GM21360 (cell line): ENCODE results near the gene FGB.

Source experiments
- ATAC-seq: cut with Tn5 transposase; IDR thresholded peaks from one replicate; pipeline ENCODE4 v1.9.1; 2021; ENCODE audit warnings: mild to moderate bottlenecking, moderate library complexity; ENCODE audit not compliant: unreplicated experiment

The FGB gene

DNA sequence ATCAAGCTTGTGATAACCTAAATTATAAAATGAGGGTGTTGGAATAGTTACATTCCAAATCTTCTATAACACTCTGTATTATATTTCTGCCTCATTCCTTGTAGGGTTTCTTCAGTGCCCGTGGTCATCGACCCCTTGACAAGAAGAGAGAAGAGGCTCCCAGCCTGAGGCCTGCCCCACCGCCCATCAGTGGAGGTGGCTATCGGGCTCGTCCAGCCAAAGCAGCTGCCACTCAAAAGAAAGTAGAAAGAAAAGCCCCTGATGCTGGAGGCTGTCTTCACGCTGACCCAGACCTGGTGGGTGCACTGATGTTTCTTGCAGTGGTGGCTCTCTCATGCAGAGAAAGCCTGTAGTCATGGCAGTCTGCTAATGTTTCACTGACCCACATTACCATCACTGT is 2.9 kb downstream of the FGB start:
- ATAC-seq = no peak

DNA sequence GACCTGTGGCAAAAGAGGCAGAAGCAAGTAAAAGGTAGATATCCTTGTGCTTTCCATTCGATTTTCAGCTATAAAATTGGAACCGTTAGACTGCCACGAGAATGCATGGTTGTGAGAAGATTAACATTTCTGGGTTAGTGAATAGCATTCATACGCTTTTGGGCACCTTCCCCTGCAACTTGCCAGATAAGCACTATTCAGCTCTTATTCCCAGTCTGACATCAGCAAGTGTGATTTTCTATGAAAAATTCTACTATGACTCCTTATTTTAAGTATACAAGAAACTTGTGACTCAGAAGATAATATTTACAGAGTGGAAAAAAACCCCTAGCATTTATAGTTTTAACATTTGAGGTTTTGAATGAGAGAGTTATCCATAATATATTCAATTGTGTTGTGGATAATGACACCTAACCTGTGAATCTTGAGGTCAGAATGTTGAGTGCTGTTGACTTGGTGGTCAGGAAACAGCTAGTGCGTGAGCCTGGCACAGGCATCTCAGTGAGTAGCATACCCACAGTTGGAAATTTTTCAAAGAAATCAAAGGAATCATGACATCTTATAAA is 3.9 kb downstream of the FGB start:
- ATAC-seq = no peak

- ATAC-seq = no peak
Observed at GRCh38 chr4:154569028-154569427, 6.2 kb downstream of the FGB start.

DNA sequence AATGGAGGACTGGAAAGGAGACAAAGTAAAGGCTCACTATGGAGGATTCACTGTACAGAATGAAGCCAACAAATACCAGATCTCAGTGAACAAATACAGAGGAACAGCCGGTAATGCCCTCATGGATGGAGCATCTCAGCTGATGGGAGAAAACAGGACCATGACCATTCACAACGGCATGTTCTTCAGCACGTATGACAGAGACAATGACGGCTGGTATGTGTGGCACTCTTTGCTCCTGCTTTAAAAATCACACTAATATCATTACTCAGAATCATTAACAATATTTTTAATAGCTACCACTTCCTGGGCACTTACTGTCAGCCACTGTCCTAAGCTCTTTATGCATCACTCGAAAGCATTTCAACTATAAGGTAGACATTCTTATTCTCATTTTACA is 6.8 kb downstream of the FGB start:
- ATAC-seq = no peak

- ATAC-seq = no peak
Observed at GRCh38 chr4:154573190-154573870, 10.5 kb downstream of the FGB start.

DNA sequence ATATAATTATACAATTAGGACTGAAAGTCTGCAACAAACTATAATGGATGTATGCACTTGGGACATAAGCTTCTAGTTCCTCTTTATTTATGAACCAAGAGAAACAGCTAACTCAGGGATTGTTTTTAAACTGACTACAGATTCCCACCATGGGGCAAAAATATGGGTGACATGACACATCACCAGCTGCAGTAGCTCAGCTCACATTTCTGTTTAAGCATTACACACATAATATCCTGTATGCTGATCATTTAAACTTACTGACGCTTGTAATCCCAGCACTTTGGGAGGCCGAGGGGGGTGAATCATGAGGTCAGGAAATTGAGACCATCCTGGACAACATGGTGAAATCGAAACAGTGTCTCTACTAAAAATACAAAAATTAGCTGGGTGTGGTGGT is 11.5 kb downstream of the FGB start:
- no peak for ATAC-seq

DNA sequence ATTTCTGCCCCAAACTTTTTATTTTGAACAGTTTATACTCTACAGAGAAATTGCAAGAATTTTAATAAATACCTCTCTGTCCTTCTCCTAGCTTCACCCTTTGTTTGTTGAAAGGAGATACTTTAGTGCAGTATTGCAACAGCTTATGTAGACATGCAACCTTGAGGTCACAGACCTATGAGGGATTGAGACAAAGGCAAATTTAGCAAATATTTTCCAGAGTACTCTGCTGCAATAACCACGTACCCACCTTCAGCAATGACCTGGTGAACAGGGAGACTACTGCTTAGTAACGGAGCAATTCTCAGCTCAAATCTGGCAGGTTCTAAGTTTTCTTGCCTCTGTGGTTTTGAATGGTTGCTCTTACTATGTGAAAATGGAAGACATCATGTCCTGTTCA is 14.5 kb downstream of the FGB start:
- no peak for ATAC-seq

GRCh38 chr4:154578919-154579318 is 16.1 kb downstream of the FGB start:
- no peak for ATAC-seq

DNA sequence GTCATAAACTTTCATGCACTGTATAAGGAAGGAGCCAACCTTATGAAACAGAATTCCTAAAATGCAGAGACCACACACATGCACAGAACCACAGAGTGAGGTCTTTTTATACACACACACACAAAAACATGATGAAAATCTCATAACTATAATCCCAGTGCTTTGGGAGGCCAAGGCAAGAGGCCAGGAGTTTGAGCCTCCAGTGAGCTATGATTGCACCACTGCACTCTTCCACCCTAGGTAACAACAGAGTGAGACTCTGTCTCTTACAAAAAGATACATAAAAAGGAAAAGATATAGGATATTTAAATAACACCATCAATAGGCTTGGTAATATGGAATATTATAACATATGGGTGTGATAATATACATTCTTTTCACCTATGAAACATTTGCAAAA is 17.1 kb downstream of the FGB start:
- ATAC-seq = no peak

DNA sequence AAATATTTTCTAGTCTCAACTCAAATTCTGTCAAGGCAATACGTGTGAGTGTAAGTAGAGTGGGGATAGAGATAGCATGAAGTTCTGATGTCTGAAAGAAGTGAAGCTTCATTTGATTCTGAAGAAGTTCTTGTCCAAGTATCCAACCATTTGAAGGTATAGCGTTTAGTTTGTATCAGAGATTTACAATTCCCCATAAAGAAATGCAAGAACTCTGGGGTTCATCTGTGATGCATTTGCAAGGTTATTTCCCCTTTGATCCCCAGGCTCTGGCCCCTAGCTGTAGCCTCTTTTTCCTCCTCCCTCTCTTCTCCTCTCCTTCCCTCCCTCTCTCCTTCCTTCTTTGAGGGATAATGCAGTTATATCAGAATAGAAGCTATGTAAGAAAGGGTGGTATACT is 19.9 kb downstream of the FGB start:
- ATAC-seq = no peak

GRCh38 chr4:154583230-154583629 is 20.4 kb downstream of the FGB start:
- no peak for ATAC-seq

- no peak for ATAC-seq
Observed at GRCh38 chr4:154583677-154584076, 20.9 kb downstream of the FGB start.

DNA sequence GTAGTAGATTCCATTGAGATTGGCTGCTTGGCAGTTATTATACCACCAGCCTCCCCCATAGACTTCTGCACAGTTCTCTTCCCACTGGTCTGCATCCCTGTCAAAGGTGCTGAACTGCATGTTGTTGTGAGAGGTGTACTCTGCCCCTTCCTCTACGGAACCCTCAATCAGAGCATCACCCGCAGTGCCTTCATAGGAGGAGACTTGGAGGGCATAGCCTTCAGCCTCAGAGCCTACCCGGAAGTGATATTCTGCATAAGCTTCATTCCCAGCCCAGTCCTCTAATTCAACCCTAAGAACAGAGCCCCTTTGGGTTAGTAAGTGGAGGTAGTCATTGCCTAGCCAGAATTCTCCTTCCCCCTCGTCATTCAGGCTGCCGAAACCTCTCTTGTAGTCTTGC is 21.4 kb downstream of the FGB start:
- no peak for ATAC-seq

DNA sequence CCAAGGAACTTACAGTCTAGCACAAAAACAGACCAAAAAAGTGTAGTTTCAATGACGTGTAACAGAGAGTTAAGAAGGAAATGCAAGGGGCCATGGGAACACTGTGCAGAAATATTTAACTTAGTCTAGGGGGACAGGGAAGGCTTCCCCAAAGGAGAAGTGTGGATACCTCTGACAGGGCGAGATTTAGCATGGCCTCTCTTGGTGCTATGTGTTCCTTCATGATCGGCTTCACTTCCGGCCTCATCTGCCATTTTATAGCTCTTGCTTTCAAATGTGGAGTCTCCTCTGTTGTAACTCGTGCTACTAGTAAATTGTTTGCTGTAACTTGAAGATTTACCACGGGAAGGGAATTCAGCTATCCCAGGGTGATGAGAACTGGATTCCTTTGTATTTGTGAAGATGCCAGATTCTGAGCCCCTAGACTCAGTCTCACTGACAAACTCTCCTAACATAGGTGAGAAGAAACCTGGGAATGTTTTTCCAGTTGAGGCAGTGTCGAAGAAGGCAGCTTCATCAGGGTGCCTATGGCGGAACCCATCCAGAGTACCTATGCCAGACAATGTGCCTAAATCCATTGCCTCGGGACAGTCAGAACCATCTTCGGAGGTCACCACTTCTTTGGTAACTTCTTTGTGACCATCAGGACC is 22.7 kb downstream of the FGB start:
- no peak for ATAC-seq

DNA sequence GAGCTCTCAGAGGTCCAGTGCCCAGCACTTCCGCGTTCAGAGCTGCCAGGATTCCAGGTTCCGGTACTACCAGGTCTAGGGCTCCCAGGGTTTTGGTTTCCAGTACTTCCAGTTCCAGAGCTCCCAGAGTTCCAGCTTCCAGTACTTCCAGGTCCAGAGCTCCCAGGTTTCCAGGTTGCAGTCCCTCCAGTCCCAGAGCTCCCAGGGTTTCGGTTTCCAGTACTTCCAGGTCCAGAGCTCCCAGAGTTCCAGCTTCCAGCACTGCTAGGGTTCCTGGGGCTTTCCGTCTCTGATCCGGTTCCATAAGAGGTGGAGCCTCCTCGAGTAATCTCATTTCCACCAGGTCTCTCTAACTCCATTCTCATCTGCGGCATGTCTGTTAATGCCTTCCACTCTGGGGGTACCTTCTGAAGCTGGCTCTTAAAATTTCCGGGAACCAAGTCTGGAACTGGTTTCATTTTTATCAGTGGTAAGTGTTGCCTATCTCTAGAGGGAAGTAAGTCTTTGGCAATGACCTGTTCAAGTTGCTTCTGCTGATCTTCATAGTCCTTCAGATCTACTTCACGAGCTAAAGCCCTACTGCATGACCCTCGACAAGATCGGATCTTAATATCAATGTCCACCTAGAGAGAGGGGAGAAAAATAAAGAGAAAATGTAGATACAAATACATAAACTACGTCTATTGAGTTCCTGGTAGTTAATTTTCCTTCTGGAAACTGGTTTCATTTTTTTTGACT is 23.7 kb downstream of the FGB start:
- no peak for ATAC-seq

DNA sequence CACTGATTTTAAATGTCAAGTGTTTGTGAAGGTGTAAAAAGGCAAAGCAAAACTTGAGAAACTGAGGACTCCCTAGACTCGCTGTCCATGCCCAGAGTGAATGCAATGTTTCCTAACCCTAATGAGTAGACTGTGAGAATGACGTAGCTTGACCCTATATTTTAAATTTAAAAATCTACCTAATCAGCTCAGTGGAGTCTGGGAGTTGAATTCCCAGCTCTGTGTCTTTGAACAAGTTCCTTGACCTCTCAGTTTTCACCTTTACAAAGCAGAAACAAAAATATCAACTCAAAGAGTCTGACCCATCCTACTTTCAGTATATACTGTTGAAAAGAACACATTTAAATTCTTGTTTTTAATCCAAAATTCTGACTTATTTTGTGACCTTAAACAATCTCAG is 25.4 kb downstream of the FGB start:
- ATAC-seq = no peak

GRCh38 chr4:154589296-154590197 is 26.7 kb downstream of the FGB start:
- no peak for ATAC-seq

DNA sequence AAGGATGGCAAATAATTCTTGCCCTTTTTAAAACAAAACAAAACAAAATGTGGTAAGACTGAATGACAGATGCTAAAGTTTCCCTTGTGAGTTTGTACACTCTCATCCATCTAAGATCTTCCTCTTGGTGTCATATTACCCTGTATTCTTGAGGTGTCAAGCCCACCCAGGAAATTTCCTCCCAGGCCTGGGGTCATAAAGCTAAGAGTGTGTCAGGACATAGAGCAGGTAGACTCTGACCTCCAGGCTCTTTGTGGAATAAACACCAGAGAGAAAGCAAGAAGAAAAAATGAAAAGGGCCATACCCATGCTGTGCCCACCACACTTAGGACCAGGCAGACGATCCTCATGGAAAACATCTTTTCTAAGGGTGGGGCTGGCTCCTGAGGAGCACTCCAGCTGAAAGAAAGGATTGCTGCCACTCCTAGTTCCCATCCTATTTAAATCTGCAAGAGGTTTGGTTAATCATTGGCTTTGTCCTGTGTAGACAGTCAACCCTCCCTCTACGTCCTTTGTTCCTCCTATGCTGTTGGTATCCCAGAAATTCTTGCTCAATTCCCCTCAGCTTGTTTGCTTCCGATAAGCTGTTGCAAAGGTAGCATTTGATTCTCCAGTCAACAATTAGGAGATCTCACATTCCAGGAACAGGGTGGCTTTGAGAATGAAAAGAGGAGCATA is 27.7 kb downstream of the FGB start, which contains the start of gene FGA:
Gene FGA (minus strand): TSS at position 414 of the 678 bp plus-strand sequence. CDS start 55 bp downstream, at position 359.
- ATAC-seq = no peak

DNA sequence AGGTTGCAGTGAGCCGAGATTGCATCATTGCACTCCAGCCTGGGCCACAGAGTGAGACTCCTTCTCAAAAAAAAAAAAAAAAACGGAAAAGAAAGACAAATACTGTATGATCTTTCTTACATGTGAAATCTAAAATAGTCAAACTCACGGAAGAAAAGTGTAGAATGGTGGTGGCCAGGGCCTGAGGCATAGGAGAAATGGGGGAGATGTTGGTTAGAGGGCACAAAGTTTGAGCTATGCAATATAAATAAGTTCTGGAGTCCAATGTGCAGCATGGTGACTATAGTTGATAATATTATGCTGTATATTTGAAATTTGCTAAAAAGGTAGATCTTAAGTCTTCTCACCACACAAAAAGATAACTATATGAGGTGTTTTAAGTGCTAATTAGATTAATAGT is 29.1 kb downstream of the FGB start:
- no peak for ATAC-seq

GRCh38 chr4:154593868-154594267 is 31.1 kb downstream of the FGB start:
- ATAC-seq = no peak
